Measurements from ENCODE around the gene SLC35F1.

SLC35F1 gene

GRCh38 chr6:118200160-118200559 lies 293.1 kb downstream of the SLC35F1 start:
- DNase-seq (ENCODE audit: low read depth): no peak

GRCh38 chr6:118202517-118202916 lies 295.5 kb downstream of the SLC35F1 start:
- DNase-seq (ENCODE audit: low read depth): no peak

- DNase-seq (ENCODE audit: low read depth): no peak
These were observed 296.5 kb downstream of the SLC35F1 start for GRCh38 chr6:118203545-118203944.

GRCh38 chr6:118206221-118206620 lies 299.2 kb downstream of the SLC35F1 start:
- no peak for DNase-seq (ENCODE audit: low read depth)

DNA sequence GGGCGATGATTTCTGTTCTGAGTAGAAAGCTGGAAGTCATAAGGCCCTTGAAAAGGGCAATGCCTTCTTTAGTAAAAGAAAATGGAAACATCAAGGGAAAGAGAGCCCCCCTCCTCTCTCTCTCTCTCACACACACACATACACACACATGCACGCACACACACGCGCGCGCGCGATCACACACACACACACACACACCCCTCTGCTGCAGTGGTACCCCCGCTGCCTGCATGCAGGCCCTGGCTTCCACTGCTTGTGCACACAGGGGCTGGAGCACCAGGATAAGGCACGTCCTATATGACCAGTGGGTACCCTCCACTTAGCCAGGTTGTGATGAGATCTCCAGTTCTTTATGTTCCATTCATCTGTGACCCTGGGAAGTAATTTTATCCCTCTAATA lies 300.9 kb downstream of the SLC35F1 start:
- no peak for DNase-seq (ENCODE audit: low read depth)

- no peak for DNase-seq (ENCODE audit: low read depth)
These were observed 305.5 kb downstream of the SLC35F1 start for GRCh38 chr6:118212451-118213173.

DNA sequence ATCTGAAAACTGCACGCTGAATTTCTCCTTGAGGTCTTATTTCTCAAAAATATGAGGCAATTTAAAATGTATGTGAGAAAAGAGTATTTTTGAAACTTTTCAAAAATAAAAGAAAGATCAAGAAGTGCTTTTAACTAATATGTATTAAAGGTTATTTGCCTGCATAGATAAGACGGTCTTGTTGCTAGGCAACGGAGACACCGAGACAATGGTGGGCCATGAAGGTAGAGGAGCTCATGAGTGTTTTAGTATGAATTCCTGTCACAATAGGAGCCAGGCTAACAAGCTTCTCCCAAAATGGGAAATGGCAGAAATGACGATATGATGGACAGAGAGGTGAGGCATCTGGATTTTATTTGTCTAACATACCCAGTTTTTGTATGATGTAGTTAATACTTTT lies 308.2 kb downstream of the SLC35F1 start:
- no peak for DNase-seq (ENCODE audit: low read depth)

- no peak for DNase-seq (ENCODE audit: low read depth)
These were observed 309.7 kb downstream of the SLC35F1 start for GRCh38 chr6:118216751-118217150.

DNA sequence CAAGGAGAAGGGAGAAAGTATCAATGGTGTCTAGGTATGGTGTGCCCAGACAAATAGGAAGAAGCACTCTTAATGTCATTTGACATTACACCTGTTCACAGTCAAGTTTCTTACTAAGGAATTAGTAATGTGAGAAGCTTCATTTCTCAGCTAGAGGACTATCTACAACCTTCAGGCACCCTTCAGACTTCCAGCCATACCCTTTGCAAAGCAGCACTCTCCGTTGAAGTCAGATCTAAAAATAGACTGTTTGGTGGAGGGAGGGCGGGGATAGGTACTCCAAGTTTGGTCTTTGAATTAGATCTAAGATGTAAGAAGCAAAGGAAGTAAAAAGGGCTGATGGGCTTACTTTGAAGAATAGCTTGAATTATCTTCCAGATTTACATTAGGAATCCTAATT lies 311.1 kb downstream of the SLC35F1 start:
- DNase-seq (ENCODE audit: low read depth): no peak

GRCh38 chr6:118220429-118221128 lies 313.5 kb downstream of the SLC35F1 start:
- no peak for DNase-seq (ENCODE audit: low read depth)

- DNase-seq (ENCODE audit: low read depth): no peak
These were observed 316.3 kb downstream of the SLC35F1 start for GRCh38 chr6:118223316-118223715.

DNA sequence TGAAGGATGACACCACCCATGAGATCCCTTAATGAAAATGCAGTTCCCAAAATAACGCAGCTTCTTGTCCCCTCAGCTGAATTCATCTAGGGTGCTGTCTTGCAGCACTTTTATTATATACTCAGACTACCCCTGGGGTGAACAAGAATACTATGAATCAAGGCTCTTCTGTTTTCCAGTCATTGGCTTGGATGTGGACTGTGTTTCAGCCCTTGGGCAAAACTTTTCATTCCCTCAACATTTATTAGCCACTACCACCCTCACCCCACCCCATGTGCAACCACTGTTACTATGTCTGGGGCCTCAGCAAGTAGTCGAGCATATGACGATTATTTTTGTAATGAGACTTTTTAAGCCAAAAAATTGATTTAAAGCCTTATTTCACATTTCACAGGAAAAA lies 321.8 kb downstream of the SLC35F1 start:
- DNase-seq (ENCODE audit: low read depth): no peak

DNA sequence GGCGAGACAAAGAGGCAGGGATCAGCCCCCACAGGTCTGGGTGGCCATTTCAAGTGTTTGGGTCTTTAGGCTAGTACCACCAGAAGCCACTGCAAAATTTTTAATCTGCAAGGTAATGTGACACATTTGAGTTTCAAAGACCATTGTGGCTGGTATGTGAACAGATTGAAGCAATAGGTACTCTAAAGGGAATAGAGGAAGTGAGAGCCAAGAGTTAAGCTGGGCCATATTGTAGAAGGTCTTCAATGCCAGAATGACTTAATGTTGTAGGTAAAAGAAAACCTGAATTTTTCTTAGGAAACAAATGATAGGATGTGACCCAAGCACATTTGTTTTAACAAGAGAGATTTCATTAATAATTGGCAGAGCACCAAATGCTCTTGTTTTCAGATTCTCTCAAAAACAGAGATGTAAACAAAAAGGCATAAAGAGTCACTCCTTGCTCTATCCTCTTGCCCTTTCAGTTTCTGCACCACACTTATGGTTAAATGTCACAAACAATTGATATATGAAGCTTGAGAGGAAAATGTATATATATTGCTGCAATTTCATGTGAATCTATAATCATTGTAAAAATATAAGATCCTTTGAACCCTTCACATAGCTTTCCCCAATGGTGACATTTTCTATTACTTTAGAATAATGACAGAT lies 333.9 kb downstream of the SLC35F1 start:
- DNase-seq (ENCODE audit: low read depth): no peak

DNA sequence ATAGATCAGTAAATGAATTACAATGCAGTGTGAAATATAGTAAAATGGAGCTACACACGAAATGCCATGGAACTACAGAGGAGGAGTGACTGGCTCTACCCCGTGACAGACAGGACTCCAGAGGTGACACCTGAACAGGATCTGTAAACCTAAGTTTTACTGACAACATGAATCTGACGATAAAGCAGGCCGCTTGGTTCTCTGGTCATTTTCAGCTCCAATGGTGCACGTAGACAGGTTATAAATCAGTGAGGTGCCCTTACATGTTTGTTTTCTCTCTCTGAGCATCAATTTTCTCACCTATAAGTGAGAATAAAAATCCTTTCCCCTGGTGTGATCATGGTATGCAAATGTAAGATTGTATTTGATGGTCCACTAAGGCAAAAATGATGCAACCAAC lies 339.3 kb downstream of the SLC35F1 start:
- DNase-seq (ENCODE audit: low read depth): no peak

- DNase-seq (ENCODE audit: low read depth): no peak
These were observed 341.1 kb downstream of the SLC35F1 start for GRCh38 chr6:118248171-118248570.

- no peak for DNase-seq (ENCODE audit: low read depth)
These were observed 342.6 kb downstream of the SLC35F1 start for GRCh38 chr6:118249680-118250079.

DNA sequence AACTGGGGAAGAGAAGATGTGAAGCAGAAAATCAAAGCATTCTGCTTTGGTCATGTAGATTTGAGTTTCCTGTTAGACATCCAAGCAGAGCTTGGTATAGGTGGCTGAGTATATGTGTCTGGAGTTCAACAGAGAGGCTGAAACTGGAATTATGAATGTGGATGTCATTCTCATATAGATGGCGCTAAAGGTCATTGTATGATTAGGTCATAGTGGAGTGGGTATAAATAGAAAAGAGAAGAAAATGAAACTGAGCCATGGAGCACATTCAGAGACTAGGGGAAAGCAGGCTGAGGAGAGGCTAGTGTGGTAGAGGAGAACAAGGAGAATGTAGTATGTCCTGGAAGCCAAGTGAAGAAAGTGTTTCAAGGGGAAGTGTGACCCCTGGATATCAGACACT lies 345.4 kb downstream of the SLC35F1 start:
- no peak for DNase-seq (ENCODE audit: low read depth)

- DNase-seq (ENCODE audit: low read depth): no peak
These were observed 346.7 kb downstream of the SLC35F1 start for GRCh38 chr6:118253741-118254140.

DNA sequence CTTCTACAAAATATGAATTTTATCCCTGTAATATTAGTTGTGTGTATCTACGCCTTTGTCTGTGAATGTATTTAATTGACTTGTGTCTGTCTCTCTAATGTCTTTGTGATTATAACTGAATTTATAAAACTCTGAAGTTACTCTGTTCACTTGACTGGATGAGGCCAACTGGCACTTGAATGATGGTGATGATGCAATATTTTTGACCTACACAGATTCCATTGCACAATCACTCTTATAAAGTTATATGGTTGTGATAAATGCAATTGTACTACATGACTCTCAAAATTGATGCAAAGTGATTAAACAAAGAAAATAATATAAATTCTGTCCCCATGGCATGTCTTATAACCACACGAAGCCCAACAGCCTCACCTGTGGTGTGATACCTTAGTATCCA lies 353.8 kb downstream of the SLC35F1 start:
- DNase-seq (ENCODE audit: low read depth): no peak

DNA sequence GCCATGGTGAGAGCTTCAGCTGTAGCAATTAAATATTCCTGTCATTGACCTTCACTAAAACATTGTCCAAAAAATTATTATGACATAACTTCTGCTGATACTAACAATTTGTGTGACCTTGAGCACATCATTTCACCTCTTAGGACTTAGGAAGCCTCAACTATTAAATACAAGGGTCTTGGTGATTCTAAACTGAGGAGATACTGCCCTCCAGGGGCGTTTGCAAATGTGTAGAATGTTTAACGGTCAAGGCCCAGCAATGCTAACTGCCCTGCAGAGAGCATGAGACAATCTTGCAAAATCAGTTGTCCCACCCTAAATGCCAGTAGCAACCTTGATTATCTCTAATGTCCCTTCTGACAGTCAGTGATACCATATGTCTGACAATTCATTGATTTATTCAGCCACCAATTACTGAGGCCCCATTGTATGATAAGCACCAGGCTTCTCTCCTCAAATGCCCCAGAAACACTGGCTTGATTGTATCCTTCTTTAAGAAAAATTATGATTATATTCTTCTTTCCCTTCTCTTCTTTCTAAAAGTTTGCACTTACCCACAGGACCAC lies 356.9 kb downstream of the SLC35F1 start:
- DNase-seq (ENCODE audit: low read depth): no peak

GRCh38 chr6:118269659-118270058 lies 362.6 kb downstream of the SLC35F1 start:
- DNase-seq (ENCODE audit: low read depth): no peak

GRCh38 chr6:118277631-118278030 lies 370.6 kb downstream of the SLC35F1 start:
- DNase-seq (ENCODE audit: low read depth): no peak

- DNase-seq (ENCODE audit: low read depth): no peak
These were observed 373.1 kb downstream of the SLC35F1 start for GRCh38 chr6:118280210-118280609.

All from activated T-cell treated with anti-CD3 and anti-CD28 coated beads for 24 hours (primary cell).